HG02973 (cell line): Measurements from ENCODE around the gene FLT1.

Source experiments
- ATAC-seq: cut with Tn5 transposase; IDR thresholded peaks from one replicate; pipeline ENCODE4 v1.9.1; 2021; ENCODE audit warnings: moderate library complexity; ENCODE audit not compliant: unreplicated experiment

FLT1 gene

DNA sequence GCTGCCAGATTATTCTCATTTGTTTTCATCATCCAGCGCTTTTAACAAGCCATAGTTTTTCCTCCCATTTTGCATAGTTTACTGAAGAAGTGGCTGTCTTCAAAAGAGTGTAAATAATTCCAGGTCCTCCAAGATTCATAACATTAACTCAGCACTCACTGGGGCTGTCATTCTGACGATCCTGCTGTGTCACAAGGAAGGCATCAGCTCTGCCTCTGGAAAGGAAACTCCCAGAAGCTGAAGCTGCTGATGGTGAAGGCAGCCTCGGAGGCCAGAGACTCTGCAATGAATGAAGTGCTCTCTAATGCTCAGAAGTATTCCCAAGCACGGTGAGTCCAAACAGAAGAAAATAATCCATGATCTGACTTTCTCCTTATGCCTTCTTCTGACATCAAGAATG is 60.0 kb downstream of the FLT1 start:
- ATAC-seq = no peak

DNA sequence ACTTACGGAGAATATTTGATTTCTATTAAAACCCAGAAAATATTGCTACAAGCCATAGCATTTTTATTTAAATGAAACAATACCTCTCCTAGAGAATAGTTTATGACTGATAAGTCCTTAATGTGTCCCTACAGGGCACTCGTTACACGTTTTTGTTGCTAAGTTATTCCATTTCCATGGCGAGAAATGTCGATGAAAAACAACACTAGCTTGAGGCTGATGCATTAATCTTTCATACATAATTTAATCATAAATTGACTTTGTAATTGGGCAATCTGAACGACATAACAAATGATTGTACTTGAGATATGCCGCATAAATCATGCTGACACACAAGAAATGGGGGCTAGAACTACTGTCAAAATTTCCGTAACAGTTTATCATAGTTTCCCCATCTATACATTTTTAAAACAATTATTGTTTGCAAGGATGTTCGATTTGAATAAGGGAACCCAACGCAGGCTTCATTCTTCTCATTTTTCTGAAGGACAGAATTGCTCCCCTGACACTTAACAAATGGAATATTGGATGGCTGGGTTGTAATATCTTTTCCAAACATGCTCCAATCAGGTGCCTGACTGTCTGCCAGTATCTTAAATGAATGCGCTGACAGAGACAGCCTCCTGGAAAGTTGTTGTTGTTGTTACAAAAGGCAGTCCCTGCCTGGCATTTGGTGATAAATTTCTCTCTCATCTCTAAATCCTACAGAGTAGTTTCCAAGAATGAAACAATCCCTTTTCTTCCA is 61.9 kb downstream of the FLT1 start:
- ATAC-seq = no peak

DNA sequence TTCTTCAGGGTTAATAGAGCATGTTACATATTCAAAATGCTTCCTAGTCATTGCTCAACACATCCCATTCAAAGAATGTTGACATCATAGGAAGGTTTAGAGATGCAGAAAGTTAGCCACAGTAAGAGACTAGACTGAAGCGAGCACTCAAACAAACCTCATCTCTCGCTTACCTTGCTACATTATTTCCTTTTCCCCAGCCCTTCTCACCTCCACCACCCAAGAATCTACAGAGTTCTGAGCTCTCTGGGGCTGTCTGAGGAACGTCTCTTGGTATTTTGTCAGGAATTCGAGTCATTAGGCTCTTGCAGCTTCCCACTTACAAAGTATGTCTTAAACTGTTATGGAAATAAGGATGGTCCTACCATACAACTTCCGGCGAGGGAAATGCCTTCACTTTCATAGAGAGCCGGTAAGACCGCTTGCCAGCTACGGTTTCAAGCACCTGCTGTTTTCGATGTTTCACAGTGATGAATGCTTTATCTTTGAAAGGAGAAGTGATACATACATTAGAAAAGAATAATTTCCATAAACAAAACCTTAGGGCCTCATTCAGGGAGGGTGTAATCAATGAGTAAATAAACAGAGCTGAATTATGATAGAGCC is 65.1 kb downstream of the FLT1 start:
- peak; percentile 93 for ATAC-seq

GRCh38 chr13:28429096-28429495 is 65.8 kb downstream of the FLT1 start:
- no peak for ATAC-seq

- ATAC-seq = no peak
Measured at GRCh38 chr13:28426381-28426780, 68.5 kb downstream of the FLT1 start.

DNA sequence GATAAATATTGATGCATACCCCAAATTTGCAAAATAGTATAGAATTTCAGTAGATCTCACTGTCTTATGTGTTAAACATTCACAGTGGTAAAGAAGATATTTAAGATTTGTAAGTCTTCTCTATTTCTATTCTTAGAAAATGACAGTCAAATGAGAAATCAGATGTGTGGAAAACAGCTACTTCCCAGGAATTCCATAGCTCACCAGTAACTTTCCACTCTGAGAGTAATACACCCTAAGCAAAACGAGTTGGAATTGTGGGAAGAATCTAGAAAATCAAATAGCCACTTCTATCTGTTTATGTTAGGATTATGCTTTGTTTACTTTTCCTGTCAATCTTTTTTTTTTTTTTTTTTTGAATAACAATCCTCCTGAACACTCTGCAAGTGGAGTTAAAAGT is 69.1 kb downstream of the FLT1 start:
- no peak for ATAC-seq

DNA sequence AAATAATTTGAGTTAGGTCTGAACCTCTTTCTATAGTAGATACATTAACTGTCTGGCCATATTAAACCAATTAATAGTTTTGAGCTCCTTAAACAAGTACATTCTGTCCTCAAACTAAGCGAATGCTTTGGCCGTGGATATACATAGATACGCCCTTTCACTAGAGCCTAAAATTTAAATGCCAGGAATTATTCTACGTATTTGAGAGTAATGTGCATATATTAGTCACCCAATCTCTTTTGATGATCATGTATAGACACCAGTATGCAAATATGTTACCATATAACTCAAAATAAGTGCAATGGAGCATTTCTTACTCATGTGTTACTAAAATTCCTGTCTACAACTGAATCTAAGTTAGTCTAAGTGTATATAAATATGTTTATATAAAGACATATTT is 70.4 kb downstream of the FLT1 start:
- no peak for ATAC-seq

GRCh38 chr13:28423010-28423409 is 71.9 kb downstream of the FLT1 start:
- ATAC-seq = peak; percentile 62

DNA sequence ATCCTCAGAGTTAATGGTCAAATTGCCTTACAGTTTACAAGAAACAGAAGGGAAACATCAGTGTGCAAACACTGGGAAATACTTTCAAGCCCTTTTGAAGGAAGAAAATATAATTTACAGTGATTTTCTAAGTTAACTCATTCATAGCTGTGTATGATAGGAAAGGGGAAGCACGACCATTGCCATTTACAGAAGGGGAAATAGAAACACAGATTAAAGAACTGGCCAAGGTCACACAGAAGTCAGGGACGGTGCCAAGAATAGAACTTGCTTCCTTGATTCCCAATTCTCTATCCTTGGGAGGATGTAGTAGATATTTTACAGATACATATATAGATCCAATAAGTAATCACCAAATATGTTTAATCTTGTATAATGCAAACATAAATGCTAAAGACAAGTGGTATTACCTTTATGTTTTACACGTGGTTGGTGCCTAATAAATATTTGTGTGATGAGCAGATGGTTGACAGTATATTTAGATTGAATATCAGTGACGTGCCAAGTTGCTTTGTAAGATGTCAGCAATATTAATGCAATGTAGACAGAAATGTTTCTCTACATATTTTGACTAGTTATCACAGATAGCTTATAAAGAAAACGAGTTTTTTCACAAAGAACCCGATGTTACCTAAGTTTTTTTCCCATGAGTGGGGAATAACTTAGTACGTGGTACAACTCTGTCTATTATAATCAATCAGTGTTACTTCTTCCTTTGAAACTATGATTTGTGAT is 73.1 kb downstream of the FLT1 start:
- no peak for ATAC-seq

DNA sequence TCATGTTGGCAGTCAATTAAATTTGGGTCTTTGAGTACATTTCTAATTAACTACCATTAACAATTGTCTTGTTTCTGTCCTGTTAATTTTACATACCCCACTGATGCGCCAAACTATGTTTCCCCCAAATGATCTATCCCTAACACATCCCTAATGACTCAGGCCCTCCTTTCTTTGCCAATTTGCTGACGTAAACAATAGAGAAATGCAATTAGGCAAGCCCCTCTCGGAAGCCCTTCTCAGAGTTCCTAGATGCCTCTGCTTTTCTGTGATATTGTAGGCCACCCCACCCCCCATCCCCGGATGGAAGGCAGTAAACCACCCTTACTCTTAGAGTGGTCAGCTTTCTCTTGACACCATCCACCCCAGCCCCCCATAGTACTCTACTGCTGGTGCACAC is 74.2 kb downstream of the FLT1 start:
- ATAC-seq = no peak

- no peak for ATAC-seq
Measured at GRCh38 chr13:28415994-28416421, 78.9 kb downstream of the FLT1 start.

DNA sequence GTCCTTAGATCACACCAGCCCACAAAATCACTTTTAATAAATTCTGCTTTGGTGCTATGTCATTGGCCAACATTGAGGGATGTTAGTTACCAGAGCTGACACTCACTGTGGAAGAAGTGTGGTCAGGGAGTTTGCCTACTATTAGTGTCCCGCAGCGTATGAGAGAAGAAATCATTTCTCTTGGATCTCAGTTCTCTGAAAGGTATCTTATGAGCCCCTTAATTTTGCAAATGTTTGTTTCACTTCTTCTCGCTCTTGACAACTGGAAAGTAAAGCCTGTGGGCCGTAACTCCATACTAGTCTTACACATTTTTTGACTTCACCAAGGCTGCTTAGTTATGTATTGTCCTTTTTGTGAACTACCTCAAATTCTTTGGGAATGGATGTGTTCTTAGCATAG is 80.9 kb downstream of the FLT1 start:
- no peak for ATAC-seq

DNA sequence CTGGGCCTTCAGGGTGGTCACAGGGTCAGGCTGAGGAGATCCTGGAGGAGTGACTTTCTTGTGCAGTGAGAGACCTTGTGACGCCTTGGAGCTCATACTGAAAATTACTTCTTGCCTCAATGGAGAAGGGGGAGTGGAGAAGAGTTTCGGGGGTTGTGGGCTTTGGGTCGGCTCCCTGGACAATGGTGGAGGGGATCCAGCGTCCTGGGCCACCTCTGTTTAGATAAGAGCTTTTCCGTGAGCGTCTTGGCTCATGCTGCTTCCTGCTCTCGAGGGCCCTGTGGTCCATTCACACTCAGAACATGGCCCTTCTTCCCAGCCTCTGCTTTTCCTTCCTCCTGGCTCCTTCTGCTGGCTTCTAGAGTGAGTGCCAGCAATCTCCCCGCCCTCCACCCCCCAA is 81.9 kb downstream of the FLT1 start:
- no peak for ATAC-seq

DNA sequence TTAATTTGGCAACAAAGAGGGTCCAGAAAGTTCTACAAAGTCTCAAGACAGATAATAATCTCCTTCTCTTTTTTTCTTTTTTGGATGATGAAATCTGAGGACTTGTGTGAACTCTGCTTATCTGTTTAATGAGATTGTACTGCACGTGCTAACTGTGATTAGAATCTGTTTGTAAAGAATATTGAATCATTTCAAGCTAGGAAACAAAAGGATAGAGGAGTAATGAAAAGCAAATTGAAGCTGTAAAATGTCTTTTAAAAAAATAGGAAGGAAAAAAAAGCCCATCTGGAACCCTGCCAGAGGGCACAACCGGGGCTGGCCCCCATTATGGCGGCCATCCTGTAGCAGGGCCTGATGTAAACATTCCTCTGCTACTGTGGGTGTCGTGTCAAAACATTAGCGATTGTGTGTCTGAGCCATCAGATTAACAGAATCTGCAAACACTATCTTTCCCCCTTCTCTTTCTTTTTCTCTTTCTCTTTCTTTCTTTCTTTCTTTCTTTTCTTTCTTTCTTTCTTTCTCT is 83.0 kb downstream of the FLT1 start:
- no peak for ATAC-seq

DNA sequence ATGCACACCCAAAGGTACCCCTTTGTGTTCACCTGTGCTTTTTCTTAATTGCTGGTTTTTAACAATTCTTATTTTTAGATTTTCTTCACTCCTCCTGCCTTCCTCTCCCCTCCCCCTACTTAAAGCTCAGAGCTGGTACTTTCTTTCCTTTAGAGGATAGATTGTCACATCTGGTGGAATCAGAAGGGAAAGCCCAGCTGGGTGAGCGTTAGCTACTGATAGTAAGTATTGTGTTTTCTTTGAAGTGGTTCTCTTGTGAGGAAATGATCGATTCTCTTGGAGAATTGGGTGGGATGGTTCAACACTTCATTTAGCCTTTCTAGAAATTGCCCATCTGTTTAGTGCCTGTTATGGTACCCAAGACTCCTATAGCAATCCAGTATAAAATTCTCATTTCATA is 84.8 kb downstream of the FLT1 start:
- ATAC-seq = no peak

- no peak for ATAC-seq
Measured at GRCh38 chr13:28409648-28410047, 85.3 kb downstream of the FLT1 start.

DNA sequence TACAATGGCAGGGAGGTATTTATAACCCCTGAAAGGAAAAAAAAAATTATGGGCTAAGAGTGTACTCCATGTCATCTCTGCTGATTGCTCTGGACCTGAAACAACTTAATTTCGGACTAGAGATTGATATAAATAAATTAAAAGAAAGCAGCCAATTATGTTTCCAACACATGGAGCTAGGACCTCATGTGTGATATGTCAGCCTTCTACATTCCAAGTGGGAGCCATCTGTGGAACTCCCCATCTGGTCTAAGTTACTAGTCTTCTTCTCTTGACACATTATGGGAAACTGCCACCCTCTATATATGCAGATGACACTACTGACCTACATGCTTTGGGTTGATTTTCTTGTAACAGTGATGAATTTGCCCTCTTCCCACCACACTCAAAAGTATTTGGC is 86.1 kb downstream of the FLT1 start:
- no peak for ATAC-seq

GRCh38 chr13:28408235-28408848 is 86.6 kb downstream of the FLT1 start:
- ATAC-seq = no peak

- no peak for ATAC-seq
Measured at GRCh38 chr13:28406733-28407266, 88.1 kb downstream of the FLT1 start.

- no peak for ATAC-seq
Measured at GRCh38 chr13:28402057-28402381, 92.9 kb downstream of the FLT1 start.

DNA sequence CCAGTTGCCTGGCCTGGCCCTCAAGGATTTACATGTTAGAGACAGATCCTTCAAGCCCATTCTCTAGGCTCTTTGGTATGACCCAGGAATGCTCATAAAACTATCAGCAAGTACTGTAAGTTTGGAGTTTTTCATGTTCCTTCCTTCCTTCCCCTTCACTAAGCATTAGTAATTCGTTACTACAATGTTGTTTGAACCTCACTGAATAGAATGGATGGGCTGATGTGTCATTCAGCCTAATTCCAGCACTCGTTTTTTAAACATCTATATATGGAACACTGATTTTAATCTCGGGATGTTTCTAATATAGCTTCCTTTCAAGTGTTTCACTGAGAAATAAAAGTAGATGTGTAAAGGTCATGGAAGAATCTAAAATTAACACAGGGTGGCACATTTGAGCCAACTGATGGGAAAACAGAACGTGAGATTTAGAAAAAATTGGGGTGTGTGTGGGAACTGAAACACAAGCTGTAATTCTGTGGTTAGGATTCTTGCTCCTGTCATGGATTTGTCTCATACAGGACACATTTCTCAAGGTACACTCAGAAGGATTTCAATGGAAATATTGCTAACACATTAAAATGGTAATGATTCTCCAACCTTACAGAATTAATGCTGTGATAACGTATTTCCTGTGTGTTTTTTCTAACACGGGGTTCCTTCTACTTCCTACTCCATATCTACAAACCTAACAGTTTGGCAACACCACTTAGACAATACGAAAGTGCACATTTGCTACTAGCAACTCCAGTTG is 93.4 kb downstream of the FLT1 start:
- ATAC-seq = no peak
